Inferior parietal cortex (tissue), 1 donor: Measurements from ENCODE around the gene CCSER1.
"Not testable (repeated sequence)": the region's sequence is repeated elsewhere in the genome, so short reads cannot be mapped to it uniquely, and the experiment has no call there.

Source experiments
- DNase-seq: peaks from one replicate; pipeline ENCODE4 v3.0.0-alpha.2; 2016; ENCODE audit errors: extremely low spot score

CCSER1 gene

GRCh38 chr4:91577864-91578263, 1450.7 kb downstream of the CCSER1 start:
- DNase-seq: no peak

- no peak for DNase-seq
Observed at GRCh38 chr4:91590260-91590659, 1463.1 kb downstream of the CCSER1 start.

DNA sequence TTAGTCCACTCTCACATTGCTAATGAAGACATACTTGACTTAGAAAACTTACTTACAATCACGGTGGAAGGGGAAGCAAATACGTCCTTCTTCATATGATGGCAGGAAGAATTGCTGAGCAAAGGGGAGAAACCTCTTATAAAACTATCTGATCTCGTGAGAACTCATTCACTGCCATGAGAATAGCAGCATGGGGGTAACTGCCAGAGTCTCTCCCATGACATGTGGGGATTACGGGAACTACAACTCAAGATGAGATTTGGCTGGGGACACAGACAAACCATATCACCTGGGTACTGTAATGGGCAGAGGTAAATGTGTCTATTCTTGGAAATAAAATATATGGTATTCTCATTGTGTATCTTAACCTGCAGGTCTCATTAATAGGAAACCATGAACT, 1464.9 kb downstream of the CCSER1 start:
- no peak for DNase-seq

GRCh38 chr4:91596718-91597117, 1469.5 kb downstream of the CCSER1 start:
- no peak for DNase-seq

- no peak for DNase-seq
Observed at GRCh38 chr4:91598696-91599095, 1471.5 kb downstream of the CCSER1 start.

DNA sequence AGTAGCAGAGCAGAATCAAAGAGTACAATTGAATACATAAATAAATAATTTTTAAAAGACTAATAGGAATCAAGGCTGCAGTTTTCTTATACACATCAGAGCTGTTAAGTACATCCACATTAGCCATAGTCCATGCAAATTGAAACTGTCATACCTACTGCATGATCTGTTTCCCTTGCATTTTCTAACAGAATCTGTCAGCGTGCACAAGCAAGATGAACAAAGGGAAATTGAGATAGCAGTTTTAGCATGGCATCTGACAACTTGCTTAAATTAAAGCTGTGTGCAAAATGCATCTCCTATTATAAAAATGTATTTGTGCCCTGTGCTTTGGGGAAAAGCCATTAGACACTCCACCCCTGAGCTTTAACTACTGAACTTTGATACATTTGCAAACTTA, 1473.1 kb downstream of the CCSER1 start:
- DNase-seq: no peak

DNA sequence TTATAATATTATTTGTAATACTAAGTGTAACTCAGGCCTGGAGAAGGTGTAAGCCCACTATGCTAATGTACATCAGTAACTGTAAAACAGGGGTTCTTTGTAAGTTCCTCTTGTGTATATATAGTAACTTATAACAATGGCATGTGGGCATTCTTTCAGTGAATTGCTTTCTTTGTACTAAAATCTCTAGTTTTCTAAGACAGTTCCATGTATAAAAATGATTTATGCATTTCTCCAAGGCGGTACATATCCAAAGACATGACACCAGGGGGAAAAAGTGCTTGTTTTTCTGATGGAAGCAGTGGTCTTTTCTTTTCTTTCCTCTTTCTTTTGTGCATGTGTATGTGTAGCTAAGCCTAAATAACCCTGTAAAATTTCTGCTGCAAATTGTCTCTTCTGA, 1474.2 kb downstream of the CCSER1 start:
- DNase-seq: no peak

- DNase-seq: no peak
Observed at GRCh38 chr4:91611782-91612181, 1484.6 kb downstream of the CCSER1 start.

DNA sequence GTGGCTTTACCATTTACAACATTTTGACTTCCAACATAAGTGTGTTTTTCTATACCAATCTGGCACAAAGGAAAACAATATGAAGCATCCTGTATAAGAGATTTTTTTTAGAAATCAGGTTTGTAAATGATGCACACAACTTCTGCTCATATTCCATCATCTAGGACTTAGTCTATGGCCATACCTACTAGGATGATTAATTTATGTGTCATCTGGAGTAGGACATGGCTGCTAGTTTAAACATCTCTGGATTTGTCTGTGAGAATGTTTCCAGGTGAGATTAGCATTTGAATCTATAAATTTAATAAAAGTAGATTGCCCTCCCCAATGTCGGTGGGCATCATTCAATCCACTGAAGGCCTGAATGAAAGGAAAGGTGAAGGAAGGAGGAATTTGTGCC, 1493.8 kb downstream of the CCSER1 start:
- no peak for DNase-seq

- no peak for DNase-seq
Observed at GRCh38 chr4:91621446-91621845, 1494.3 kb downstream of the CCSER1 start.

GRCh38 chr4:91622925-91623602, 1495.9 kb downstream of the CCSER1 start:
- no peak for DNase-seq

- not testable (repeated sequence) for DNase-seq
Observed at GRCh38 chr4:91623603-91623967, 1496.4 kb downstream of the CCSER1 start.

- DNase-seq: no peak
Observed at GRCh38 chr4:91630054-91630453, 1502.9 kb downstream of the CCSER1 start.

DNA sequence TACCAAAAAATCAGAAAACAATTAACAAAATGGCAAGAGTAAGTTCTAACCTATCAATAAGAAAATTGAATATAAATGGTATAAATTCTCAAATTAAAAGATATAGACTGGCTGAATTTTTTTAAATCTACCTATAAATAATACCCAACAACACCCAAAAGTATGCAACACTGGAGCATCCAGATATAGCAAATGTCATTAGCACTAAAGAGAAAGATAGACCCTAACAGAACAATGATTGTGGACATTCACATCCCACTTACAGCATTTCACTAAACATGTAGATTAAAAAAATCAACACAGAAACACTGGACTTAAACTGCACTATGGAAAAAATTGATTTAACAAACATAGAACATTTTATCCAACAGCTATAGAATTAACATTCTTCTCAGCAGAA, 1503.6 kb downstream of the CCSER1 start:
- no peak for DNase-seq

DNA sequence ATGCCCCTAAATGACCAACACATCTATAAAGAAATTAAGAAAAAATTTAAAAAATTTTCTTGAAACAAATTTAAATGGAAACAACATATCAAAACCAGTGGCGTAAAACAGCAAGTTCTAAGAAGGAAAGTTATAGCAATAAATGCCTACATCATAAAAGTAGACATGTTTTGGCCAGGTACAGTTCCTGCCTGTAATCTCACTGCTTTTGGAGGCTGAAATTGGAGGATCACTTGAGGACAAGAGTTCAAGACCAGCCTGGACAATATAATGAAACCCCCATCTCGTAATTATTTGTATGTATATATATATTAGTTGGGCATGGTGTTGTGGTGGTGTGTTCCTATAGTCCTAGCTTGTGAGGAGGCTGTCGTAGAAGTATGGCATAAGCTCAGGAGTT, 1504.1 kb downstream of the CCSER1 start:
- DNase-seq: no peak

GRCh38 chr4:91636083-91636482, 1508.9 kb downstream of the CCSER1 start:
- no peak for DNase-seq
